Fibroblast of villous mesenchyme (primary cell): ENCODE results near the gene RABGAP1. TPM values are rescaled to one million over a fixed set of nuclear protein-coding genes. Genes with fewer than 3 reads are reported as not detected.

Source experiments
- DNase-seq: peaks from one replicate; pipeline ENCODE4 v3.0.0-alpha.2; 2010; ENCODE audit warnings: low read depth
- H3K4me3 ChIP-seq: 2 replicates; pipeline ENCODE4 v1.5.1; 2011; ENCODE audit warnings: low read depth, mild to moderate bottlenecking, low read length
- CTCF ChIP-seq: IDR thresholded peaks from 2 replicates; pipeline ENCODE4 v1.5.1; 2012; ENCODE audit warnings: low read depth, mild to moderate bottlenecking, low read length; ENCODE audit not compliant: insufficient read depth
- total RNA-seq: library from RNA; depleted of rRNA; stranded (reverse); fragments of >200 nt; gene quantifications from 2 replicates; pipeline ENCODE4 v1.2.3, GENCODE V29; 2012

Gene RABGAP1
- total RNA-seq, 1 donor: 60.9 TPM

DNA sequence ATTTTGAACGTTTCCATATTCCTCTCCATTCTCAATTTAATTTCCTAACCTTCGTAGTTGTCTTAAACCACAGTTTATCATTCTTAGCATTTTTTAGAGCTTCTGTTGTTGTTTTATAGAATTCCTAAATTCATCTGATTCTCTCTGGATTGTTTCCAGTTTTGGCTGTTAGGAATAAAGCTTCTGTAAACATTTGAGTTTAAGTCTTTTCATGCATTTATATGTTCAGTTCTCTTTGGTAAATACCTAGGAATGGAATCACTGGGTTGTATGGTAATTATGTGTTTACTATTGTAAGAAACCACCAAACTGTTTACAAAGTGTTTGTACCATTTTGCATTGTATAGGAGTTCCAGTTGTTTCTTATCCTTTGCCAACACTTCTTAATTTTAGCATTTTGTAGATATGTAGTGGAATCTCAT is 122.4 kb downstream of the RABGAP1 start:
- H3K4me3 ChIP-seq: no peak overlapping the region
- peak; percentile 88 for DNase-seq
- no peak for TF ChIP-seq CTCF

DNA sequence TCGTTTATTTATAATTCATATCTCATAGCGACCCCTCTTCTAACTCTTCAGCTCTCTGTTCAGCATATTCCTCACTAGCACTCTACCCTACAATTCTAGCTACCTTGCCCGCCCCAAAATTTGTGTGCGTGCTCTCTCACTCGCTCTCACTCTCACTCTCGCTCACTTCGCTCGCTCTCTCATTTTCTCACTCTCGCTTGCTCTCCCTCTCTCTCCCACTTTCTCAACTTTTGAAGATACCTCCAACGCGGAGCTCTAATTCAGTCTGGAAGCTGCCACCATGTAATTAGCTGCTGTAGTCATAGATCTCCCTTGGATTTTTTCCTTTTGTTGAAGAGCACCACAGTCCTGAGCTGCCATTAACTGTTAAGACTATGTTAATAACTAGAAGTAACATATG is 123.1 kb downstream of the RABGAP1 start:
- no peak for TF ChIP-seq CTCF
- H3K4me3 ChIP-seq: no peak overlapping the region
- DNase-seq: no peak

- no peak for DNase-seq
- TF ChIP-seq CTCF: no peak
Observed at GRCh38 chr9:123064716-123065115, 123.9 kb downstream of the RABGAP1 start.

GRCh38 chr9:123065196-123065595 is 124.4 kb downstream of the RABGAP1 start:
- DNase-seq: no peak
- TF ChIP-seq CTCF: no peak
- no peak overlapping the region for H3K4me3 ChIP-seq

More at GRCh38 chr9:123064716-123065115, 123.9 kb downstream of the RABGAP1 start:
- H3K4me3 ChIP-seq: no peak overlapping the region

GRCh38 chr9:123067136-123067535 is 126.3 kb downstream of the RABGAP1 start:
- no peak for DNase-seq
- TF ChIP-seq CTCF: no peak
- no peak overlapping the region for H3K4me3 ChIP-seq

GRCh38 chr9:123069010-123069481 is 128.2 kb downstream of the RABGAP1 start:
- H3K4me3 ChIP-seq: no peak overlapping the region
- TF ChIP-seq CTCF: no peak
- peak; percentile 94 for DNase-seq

DNA sequence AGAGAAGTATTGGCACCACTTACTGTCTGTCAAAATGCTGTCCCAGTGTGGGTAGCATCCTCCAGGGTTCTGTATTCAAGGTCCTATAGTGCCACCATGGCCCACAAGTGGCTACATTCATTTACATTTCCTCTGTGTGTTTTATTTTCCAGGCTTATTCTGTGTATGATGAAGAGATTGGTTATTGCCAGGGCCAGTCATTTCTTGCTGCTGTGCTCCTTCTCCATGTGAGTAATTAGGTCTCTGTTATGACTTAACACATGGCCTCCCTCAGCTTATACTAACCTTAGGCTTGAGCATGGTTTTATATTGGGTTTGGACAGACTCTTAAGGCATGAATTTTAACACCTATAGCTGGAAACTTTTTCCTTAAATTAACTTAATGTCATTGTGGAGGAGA is 129.4 kb downstream of the RABGAP1 start:
- no peak for TF ChIP-seq CTCF
- H3K4me3 ChIP-seq: no peak overlapping the region
- no peak for DNase-seq
